Measurements from ENCODE around the gene HDGFL2. TPM values are rescaled to one million over a fixed set of nuclear protein-coding genes. Genes with fewer than 3 reads are reported as not detected.

HDGFL2 gene
- total RNA-seq, 1 experiment from 2014 or later, result 24.5 TPM

DNA sequence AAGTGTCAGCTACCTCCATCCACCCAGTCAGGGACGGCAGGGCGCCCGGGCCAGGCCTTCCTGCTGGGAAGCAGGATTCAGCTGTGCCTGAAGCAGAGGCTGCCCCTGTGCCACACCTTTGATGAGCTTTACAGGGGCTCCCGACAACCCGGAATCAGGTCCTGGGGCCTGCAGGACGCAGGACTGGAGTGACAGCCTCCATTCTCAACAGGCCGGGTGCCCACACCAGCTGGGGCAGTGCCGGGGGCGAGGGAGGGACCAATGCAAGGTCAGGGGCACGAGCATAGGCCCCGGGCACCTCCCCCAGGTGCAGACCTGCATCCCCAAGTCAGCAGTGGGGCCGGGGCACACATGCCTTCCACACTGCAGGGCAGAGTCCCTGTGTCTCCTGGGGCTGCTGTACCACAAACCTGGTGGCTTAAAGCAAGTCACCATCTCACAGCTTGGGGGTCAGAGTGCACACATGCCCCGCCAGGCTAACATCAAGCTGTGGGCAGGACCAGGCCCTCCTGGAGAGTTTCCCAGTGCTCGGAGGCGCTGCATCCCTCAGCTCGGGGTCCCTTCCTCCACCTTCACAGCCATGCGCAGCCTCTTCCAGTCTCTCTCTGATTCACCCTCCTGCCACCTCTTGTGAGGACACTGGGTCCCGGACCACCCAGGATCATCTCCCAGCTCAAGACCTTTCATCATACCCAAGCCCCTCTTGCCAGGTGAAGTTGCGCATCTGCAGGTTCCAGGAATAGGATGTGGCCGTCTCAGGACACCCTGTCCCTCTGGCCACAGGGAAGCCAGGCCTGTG, 27.9 kb upstream of the HDGFL2 start:
- in situ Hi-C loops (cut with HindIII; ENCODE audit: low pct_unique_long_range_greater_than_20kb, low sequenced_read_pairs), result no loop called here
- DNase-seq (ENCODE audit: low read depth, low spot score), result no peak

DNA sequence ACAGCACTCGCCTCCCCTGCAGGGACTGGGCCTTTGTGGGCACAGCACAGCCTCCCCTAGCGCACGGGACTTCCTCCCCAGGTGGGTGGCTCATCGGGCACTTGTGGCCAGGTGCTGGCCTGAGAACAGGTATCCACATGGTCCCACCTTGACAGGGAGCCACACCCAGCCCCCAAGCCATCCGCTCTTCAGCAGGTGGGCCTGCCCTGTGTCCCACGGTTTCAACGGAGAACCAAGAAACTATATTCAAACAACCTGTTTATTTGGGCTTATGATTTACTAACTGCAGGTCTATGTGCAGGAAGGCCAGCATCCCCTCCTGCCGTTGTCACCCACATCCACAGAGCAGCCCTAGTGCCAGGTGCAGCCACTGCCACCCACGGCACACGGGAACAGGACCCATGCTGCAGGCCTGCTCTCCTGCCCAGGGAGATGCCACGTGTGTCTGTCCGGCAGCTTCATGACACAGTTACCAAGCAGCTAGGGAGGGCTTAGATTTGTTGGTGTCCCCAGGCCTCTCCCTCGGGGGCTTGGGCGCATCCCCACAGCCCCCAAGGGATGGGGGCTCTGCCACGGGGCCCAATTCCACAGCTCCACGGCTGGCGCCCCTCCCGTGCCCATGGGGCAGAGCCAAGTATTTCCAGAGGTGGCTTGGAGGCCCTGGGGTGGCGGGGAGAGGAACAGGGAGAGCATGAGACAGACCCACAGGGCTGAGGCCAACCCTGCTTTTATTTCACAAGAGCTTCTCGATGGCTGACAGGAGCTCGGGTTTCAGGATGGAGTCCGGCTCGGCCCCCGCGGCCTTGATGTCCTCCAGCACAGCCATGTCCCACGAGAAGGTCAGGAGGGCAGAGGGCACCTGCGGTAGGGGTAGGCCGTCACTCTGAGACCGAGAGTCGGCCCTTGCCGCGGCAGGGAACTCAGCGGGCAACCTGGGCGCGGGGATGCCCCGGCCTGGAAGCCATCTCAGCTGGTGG, 27.0 kb upstream of the HDGFL2 start:
- in situ Hi-C loops (cut with HindIII; ENCODE audit: low pct_unique_long_range_greater_than_20kb, low sequenced_read_pairs), result no loop called here
- DNase-seq (ENCODE audit: low read depth, low spot score), result no peak

GRCh38 chr19:4445963-4446703, 26.0 kb upstream of the HDGFL2 start:
- no peak for DNase-seq (ENCODE audit: low read depth, low spot score)
- in situ Hi-C loops (cut with HindIII; ENCODE audit: low pct_unique_long_range_greater_than_20kb, low sequenced_read_pairs), result no loop called here

- in situ Hi-C loops (cut with HindIII; ENCODE audit: low pct_unique_long_range_greater_than_20kb, low sequenced_read_pairs), result no loop called here
- DNase-seq (ENCODE audit: low read depth, low spot score), result no peak
Measured at GRCh38 chr19:4446704-4447200, 25.3 kb upstream of the HDGFL2 start.

DNA sequence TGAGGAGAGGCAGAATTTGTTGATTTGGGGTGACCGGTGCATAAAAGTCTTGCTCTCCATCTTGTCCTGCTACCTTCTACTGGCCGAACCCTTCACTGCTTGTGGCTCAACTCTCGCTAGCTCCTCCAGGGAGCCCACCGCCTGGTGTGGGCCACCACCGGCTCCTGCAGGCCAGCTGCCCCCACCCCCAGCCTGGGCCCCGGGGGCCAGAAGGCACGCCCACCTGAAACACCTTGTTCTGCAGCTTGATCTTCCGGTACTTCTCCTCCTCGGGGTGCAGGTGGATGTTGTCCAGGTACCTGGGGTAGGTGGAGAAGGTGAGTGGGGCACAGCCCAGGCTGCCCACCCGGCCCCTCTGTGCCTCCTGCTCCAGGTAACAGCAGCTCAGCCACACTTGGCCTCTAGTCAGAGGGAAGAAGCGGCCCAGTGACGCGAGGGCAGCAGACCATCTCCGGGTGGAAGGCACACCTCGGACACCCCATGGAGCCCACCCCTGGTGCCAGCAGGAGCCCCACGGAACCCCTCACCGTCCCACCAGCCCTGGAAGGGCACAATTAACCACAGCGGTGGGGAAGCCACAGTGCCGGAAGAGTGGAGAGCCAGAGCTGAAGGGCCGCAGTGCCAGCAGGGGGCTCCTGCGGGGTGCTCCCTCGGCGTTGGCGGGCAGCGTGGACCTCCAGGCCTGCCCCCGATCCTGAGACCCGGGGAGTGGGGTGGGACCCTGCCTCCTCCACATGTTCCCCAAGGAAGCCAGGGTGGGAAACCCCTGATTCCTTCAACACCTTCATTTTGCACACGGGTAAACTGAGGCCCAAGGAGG, 24.6 kb upstream of the HDGFL2 start:
- in situ Hi-C loops (cut with HindIII; ENCODE audit: low pct_unique_long_range_greater_than_20kb, low sequenced_read_pairs), result no loop called here
- no peak for DNase-seq (ENCODE audit: low read depth, low spot score)

DNA sequence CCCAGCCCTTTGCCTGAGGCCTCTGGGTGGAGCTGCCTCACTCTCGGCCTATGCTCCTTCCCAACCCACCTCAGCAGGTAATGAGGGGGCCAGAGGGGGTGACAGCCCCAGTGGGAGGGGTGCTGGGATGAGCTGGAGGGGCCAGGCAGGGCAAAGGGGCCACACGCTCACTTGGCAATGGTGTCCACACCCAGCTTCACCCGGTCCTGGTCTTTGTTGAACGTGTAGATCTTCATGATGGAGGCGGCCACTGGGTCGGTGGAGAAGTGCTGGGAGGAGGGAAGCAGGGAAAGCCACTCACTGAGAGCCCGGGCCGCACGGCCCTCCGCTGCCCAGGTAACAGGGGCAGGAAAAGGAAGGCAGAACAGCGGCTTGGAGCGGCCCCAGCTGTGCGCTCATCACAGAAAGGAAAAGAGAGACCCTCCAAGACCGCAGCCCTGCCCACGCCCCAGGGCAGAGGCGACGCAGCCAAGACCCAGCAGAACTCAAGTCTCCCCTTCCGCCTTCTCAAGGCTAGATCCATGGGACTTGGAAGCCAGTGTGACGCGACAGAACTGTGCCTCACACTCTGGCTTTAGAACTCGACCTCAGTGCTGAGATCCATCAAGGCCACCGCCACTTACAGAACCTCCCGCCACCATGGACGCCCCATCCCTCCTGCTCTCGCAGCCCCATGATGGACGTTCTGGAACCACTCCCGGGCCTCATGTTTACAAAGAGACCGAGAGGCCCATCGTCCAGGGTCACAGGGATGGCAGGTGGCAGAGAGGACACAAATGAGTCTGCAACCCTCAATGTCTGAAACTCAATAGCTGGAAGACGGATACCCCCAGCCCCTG, 23.7 kb upstream of the HDGFL2 start:
- in situ Hi-C loops (cut with HindIII; ENCODE audit: low pct_unique_long_range_greater_than_20kb, low sequenced_read_pairs), result no loop called here
- DNase-seq (ENCODE audit: low read depth, low spot score), result no peak

GRCh38 chr19:4449022-4449638, 23.0 kb upstream of the HDGFL2 start:
- in situ Hi-C loops (cut with HindIII; ENCODE audit: low pct_unique_long_range_greater_than_20kb, low sequenced_read_pairs), result no loop called here
- DNase-seq (ENCODE audit: low read depth, low spot score), result no peak

GRCh38 chr19:4449639-4450028, 22.5 kb upstream of the HDGFL2 start:
- no peak for DNase-seq (ENCODE audit: low read depth, low spot score)
- in situ Hi-C loops (cut with HindIII; ENCODE audit: low pct_unique_long_range_greater_than_20kb, low sequenced_read_pairs), result no loop called here

- in situ Hi-C loops (cut with HindIII; ENCODE audit: low pct_unique_long_range_greater_than_20kb, low sequenced_read_pairs), result no loop called here
- no peak for DNase-seq (ENCODE audit: low read depth, low spot score)
Measured at GRCh38 chr19:4452230-4452990, 19.7 kb upstream of the HDGFL2 start.

GRCh38 chr19:4453232-4454179, 18.6 kb upstream of the HDGFL2 start:
- in situ Hi-C loops (cut with HindIII; ENCODE audit: low pct_unique_long_range_greater_than_20kb, low sequenced_read_pairs), result no loop called here
- no peak for DNase-seq (ENCODE audit: low read depth, low spot score)

DNA sequence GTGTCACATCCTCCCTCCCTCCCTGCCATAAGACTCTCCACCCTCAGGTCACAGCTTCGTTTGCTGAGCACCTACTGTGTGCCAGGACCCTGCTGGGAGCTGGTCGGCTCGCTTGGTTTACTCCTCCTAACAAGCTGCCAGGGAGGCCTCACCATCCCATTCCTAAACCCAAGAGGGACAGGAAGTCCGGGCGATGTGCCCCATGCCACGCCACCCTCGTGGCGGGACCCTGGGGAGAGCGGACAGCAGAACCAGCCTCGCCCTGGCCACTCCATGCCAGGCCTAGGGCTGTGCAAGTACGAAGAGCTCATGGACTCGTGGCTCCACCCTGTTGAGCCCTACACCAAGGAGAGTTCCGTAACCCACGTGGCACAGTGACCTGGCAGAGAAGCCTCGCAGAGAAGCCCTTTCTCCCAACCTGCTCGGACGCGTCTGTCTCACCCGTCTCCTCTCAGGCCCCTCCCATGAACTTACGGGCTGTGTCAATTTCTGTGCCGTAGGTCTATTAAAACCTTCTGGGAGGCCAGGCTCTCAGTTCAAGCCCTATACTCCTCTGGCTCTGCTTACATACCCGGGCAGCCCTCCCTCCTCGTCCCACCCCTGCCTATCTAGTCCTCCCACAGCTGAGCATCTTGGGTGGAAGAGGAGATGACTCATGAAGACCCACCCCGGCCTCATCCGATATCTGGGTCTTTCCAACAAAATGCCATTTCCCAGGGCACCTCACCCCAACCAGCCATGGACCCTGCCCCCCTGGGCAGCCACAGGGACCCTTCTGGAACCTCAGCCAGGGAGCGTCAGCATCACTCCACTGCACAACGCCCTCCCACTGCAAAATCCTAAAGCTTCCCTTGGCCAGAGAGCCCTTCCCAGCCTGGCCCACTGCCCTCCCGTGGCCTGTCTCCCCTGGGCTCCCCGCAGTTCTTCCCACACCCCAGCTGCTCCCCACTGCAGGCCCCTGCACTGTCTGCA, 17.1 kb upstream of the HDGFL2 start:
- in situ Hi-C loops (cut with HindIII; ENCODE audit: low pct_unique_long_range_greater_than_20kb, low sequenced_read_pairs), result no loop called here
- DNase-seq (ENCODE audit: low read depth, low spot score), result no peak

GRCh38 chr19:4455719-4456475, 16.2 kb upstream of the HDGFL2 start:
- DNase-seq (ENCODE audit: low read depth, low spot score), result peak; percentile 40
- in situ Hi-C loops (cut with HindIII; ENCODE audit: low pct_unique_long_range_greater_than_20kb, low sequenced_read_pairs), result no loop called here

DNA sequence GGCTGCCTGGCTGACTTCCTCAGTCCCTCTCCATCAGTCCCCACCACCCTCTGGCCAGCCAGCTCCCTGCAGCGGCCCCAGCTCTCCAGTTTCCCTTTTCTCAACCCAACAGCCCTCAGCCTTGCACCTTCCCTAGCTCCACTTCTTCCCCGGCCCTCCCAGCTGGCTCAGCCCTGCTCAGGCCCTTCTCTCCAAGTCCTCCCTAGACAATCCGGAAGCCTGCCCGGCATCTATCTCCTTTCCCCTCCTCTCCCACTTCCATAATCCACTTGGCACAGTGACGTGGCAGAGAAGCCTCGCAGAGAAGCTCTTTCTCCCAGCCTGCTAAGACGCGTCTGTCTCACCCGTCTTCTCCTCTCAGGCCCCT, 15.6 kb upstream of the HDGFL2 start:
- in situ Hi-C loops (cut with HindIII; ENCODE audit: low pct_unique_long_range_greater_than_20kb, low sequenced_read_pairs), result no loop called here
- no peak for DNase-seq (ENCODE audit: low read depth, low spot score)
